Fibroblast of the aortic adventitia (primary cell): ENCODE results near the gene SAE1. TPM values are rescaled to one million over a fixed set of nuclear protein-coding genes. Genes with fewer than 3 reads are reported as not detected.
"Not testable (repeated sequence)": the region's sequence is repeated elsewhere in the genome, so short reads cannot be mapped to it uniquely, and the experiment has no call there.

Source experiments
- DNase-seq: peaks from one replicate; pipeline ENCODE4 v3.0.0-alpha.2; 2010; ENCODE audit warnings: low read depth
- H3K4me3 ChIP-seq: 2 replicates; pipeline ENCODE4 v1.5.1; 2011; ENCODE audit warnings: low read depth, mild to moderate bottlenecking, control low read depth, low read length, moderate library complexity
- total RNA-seq: library from RNA; depleted of rRNA; stranded (reverse); fragments of >200 nt; gene quantifications from 2 replicates; pipeline ENCODE4 v1.2.3, GENCODE V29; 2012; ENCODE audit warnings: low replicate concordance
- TF ChIP-seq, protein P1 (sequence below): IDR thresholded peaks from 2 replicates; pipeline ENCODE4 v1.5.1; 2011; ENCODE audit warnings: mild to moderate bottlenecking, low read length, control low read depth, inconsistent platforms; ENCODE audit not compliant: insufficient read depth

The SAE1 gene
- total RNA-seq, 1 donor = 140 TPM

DNA sequence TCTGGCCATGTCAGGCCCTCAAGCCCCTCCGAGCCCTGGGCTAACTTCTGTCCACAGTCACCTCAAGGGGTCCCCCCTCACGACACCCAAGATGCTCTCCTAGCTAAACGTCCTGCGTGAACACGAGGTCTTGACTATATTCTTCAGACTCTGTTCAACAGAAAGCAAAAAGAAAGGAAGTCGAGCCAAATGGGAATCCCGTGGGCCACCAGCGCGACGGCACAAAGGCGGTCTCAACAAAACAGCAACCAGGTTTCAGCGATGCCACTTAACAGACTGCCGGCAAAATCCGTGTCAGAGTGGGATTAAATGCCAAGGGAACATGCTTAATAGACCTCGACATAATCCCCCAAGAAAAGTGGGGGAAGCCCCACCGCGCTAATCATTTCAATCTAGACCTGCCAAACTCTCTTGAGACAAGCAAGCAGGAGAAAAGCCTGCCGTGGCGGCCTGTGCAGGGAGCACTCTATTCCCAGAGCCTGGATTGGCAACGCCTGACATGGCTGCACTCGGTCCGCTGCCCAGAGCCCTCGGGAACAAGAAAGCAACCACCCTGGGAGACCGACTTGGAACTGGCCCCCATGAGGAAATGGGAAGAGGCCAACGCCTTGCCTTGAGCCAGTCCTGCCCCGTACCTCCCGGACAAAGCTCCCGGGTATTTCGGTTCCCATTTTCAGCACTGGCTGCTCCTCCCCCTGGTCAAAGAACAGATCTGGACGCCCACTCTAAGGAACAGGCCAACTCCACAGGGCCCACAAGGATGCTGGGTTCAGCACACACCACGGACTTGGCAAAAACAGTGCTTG, 33.0 kb upstream of the SAE1 start:
- DNase-seq = peak; percentile 82
- peak overlapping the region; percentile 37 for H3K4me3 ChIP-seq
- TF ChIP-seq, protein P1, sequence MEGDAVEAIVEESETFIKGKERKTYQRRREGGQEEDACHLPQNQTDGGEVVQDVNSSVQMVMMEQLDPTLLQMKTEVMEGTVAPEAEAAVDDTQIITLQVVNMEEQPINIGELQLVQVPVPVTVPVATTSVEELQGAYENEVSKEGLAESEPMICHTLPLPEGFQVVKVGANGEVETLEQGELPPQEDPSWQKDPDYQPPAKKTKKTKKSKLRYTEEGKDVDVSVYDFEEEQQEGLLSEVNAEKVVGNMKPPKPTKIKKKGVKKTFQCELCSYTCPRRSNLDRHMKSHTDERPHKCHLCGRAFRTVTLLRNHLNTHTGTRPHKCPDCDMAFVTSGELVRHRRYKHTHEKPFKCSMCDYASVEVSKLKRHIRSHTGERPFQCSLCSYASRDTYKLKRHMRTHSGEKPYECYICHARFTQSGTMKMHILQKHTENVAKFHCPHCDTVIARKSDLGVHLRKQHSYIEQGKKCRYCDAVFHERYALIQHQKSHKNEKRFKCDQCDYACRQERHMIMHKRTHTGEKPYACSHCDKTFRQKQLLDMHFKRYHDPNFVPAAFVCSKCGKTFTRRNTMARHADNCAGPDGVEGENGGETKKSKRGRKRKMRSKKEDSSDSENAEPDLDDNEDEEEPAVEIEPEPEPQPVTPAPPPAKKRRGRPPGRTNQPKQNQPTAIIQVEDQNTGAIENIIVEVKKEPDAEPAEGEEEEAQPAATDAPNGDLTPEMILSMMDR = no peak

DNA sequence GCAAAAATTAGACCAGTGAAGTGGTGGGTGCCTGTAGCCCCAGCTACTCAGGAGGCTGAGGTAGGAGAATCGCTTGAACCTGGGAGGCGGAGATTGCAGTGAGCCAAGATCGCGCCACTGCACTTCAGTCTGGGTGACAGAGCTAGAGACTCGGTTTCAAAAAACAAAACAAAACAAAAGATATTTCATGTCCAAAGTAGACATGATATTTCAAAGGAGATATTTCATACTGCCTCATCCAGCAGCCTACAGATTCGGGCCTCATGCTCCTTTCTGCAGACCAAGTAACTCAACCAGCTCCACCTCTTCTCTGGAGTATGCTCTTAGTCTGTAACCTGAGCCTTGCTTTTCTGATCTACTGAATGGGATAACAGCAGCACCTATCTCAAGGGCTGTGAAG, 32.0 kb upstream of the SAE1 start:
- TF ChIP-seq, protein P1 = no peak
- H3K4me3 ChIP-seq = no peak overlapping the region
- no peak for DNase-seq

DNA sequence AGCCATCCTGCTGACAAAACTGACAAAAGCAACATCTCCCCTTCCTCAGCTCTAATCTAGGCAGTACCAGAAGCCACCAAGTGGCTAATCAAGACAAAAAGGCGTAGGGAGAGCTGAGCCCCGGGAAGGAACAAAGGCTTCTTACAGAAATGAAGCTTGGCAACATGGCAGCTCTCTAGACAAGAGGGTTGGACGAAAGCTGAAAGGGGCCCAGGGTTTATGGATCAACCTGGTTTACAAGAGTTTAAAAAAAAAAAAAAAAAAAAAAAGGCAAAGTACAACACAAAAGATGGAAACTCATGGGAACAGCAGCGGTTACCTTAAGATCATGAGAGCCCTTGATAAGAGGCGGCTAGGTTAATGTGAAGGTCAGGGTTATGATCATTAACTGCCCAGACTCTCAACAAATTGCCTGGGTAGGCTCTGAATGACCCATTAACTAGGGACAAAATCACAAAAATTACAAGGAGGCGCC, 31.0 kb upstream of the SAE1 start:
- TF ChIP-seq, protein P1 = no peak
- no peak for DNase-seq
- no peak overlapping the region for H3K4me3 ChIP-seq

DNA sequence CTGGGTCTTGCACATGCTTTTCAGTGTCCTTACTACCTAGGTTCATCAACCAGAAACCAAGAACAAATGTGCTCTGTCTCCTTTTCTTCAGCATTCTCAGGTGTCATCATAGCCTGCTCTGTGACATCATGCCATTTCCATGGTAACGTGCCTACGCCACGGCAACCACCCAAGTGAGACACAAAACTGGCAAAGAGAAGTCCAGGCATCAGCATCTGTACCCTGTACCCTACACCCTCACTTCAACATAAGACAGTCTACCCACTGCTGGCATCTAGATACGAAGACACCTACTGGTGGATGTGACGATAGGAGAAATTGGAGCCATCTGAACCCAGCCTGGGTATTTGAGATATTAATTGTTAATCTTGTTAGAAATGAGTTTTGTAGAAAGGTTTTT, 30.3 kb upstream of the SAE1 start:
- no peak overlapping the region for H3K4me3 ChIP-seq
- DNase-seq = no peak
- TF ChIP-seq, protein P1 = no peak

DNA sequence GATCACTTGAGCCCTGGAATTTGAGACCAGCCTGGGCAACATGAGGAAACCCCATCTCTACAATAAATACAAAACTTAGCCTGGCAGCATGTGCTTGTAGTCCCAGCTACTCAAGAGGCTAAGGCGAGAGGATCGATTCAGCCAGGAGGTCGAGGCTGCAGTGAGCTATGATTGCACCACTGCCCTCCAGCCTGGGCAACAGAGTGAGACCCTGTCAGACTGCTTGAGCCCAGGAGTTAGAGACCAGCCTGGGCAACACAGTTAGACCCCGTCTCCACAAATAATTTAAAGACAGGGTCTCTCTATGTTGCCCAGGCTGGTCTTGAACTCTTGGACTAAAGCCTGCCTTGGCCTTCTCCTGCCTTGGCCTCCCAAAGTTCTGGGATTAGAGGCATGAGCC, 29.5 kb upstream of the SAE1 start:
- not testable (repeated sequence) for H3K4me3 ChIP-seq, DNase-seq

DNA sequence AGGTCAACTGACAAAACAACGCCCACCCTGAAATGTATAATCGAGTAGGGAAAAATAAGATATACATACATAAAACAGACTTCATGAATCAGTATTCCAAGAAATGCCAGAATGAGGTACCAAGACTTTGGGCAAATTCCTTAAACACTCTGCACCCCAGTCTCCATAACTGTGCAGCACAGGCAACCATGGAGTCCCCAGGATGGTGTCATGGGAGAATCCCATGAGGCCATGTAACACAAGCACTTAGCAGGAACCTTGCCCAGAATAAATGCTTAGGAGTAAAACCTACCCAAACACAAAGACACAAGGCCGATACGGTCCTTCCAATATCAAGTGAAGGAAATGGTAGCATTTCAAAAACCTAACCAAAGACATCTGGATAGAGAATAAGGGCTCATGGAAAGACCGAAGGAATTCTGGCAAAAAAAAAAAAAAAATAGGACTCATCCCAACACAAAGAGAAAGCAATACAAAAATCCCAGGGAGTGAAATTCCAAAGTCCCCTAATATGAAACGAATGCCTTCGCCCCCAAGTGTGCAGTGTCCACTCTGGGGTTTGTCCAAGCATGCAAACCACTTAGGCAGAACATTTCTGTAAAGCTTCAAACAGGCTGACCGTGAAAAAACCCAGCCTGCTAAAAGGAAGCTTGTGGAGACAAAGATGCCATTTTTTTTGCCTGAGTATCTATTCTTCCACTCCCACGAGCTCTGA, 28.1 kb upstream of the SAE1 start:
- TF ChIP-seq, protein P1 = no peak
- no peak overlapping the region for H3K4me3 ChIP-seq
- DNase-seq = peak; percentile 67

DNA sequence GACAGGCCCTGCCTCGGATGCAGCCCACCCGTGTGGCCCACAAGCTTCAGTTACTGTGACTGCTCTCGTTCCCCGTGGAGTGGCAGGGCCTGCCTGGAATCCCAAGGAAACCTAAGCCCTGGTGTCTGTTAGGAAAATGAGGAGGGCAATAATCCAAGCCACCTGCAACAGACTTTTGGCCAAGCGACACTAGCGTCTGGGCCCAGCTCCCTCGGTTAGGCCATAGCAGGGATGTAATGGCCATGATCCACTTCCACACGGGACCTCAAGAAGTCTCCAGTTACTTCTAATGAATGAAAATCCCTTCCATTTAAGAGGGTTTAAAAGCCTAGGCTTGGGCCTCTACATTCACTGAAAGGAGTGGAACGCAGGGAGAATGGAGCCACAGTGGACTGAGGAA, 26.0 kb upstream of the SAE1 start:
- TF ChIP-seq, protein P1 = no peak
- no peak overlapping the region for H3K4me3 ChIP-seq
- DNase-seq = no peak
